Measurements from ENCODE around the gene PPP1CC. TPM values are rescaled to one million over a fixed set of nuclear protein-coding genes. Genes with fewer than 3 reads are reported as not detected.

The PPP1CC gene
- total RNA-seq, 2 donors from 2014 or later: 179 to 201 TPM

DNA sequence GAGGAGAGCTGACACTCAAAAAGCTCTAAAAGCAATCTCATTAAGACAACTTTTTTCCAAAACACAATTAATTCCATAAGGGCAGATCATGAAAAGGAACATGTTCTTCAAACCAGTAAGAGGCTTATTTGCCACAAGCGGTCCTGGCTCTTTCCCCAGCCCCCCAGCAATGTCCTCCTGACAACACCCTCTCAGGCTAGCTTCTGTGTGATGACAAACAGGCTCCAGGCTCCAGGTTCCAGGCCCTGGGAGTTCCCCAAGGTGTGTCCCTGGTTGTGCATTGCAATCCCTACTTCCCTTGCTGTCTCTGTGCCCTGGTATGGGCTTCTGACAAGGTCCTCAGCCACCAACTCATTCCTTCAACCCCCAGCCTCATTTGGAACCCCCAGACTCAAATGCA lies 62.7 kb downstream of the PPP1CC start:
- Mint-ChIP-seq H3K27me3 (ENCODE audit: insufficient read depth) (no peaks in the 10 kb centered on the region), H3K4me1 (peaks cover 8% of the 10 kb centered on the region), H3K9me3 (peaks cover 1% of the 10 kb centered on the region), H3K27ac (no peak overlapping the region), H3K36me3 (ENCODE audit: low read depth) (peaks cover 6% of the 10 kb centered on the region), H3K4me3 (no peak overlapping the region)
- WGBS, 2 experiments (ENCODE audit: insufficient coverage in 1 of 2, insufficient read length in 1 of 2): 70 to 83% methylated on average over 1 of the region's 1 CpG
- no peaks in the 10 kb centered on the region for H3K9me3 ChIP-seq (ENCODE audit: control insufficient read depth, low read length)
- TF ChIP-seq CTCF (conservative IDR thresholded peaks at IDR 0.05): no peak
- H3K27me3 ChIP-seq (ENCODE audit: control insufficient read depth, insufficient read depth, low read length, poor library complexity, severe bottlenecking): no peaks in the 10 kb centered on the region
- H3K4me1 ChIP-seq (ENCODE audit: control insufficient read depth, insufficient read depth, low read length): no peaks in the 10 kb centered on the region
- no peaks in the 10 kb centered on the region for H3K36me3 ChIP-seq (ENCODE audit: control insufficient read depth, insufficient read depth, low read length)
- H3K27ac ChIP-seq (ENCODE audit: low read depth, low read length): no peak overlapping the region
- DNase-seq: no peak
- H3K4me3 ChIP-seq (ENCODE audit: low read length): no peak overlapping the region
- H3K9ac ChIP-seq (ENCODE audit: extremely low read depth, low read length, poor library complexity, severe bottlenecking): no peak overlapping the region

- no peaks in the 10 kb centered on the region for H3K27me3 ChIP-seq (ENCODE audit: control insufficient read depth, insufficient read depth, low read length, poor library complexity, severe bottlenecking)
- no peak overlapping the region for H3K27ac ChIP-seq (ENCODE audit: low read depth, low read length)
- H3K36me3 ChIP-seq (ENCODE audit: control insufficient read depth, insufficient read depth, low read length): no peaks in the 10 kb centered on the region
- H3K4me3 ChIP-seq (ENCODE audit: low read length): no peak overlapping the region
- no peaks in the 10 kb centered on the region for H3K4me1 ChIP-seq (ENCODE audit: control insufficient read depth, insufficient read depth, low read length)
- no peak overlapping the region for H3K4me3 Mint-ChIP-seq
- peaks cover 7% of the 10 kb centered on the region for H3K36me3 Mint-ChIP-seq (ENCODE audit: low read depth)
- H3K4me1 Mint-ChIP-seq: peaks cover 5% of the 10 kb centered on the region
- H3K9me3 Mint-ChIP-seq: no peaks in the 10 kb centered on the region
- H3K9ac ChIP-seq (ENCODE audit: extremely low read depth, low read length, poor library complexity, severe bottlenecking): no peak overlapping the region
- H3K27me3 Mint-ChIP-seq (ENCODE audit: insufficient read depth): no peaks in the 10 kb centered on the region
- TF ChIP-seq CTCF (conservative IDR thresholded peaks at IDR 0.05): no peak
- WGBS, 2 experiments (ENCODE audit: insufficient coverage in 1 of 2, insufficient read length in 1 of 2): 93 to 100% methylated on average over 7 to 8 of the region's 12 CpGs
- no peaks in the 10 kb centered on the region for H3K9me3 ChIP-seq (ENCODE audit: control insufficient read depth, low read length)
- H3K27ac Mint-ChIP-seq: no peak overlapping the region
- no peak for DNase-seq
Observed at GRCh38 chr12:110679201-110679600, 63.5 kb downstream of the PPP1CC start.

DNA sequence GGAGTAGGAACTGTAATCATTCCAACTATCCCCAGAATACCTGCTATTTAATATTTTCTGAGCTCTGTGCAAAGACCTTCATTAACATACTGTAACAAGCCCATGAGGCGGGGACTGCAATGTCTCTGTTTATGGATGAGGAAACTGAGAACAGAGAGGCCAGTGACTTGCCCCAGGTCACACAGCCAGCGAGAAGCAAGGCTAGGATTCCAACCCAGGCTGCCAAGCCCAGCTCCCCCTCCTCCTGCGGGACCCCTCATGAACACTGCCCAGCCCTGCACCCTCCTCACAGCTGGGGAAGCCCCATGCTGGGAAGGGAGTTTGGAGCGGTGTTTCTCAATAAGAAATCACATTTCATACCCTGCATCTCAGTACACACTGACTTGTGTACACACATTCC lies 64.7 kb downstream of the PPP1CC start:
- Histone ChIP-seq H3K9ac (ENCODE audit: extremely low read depth, low read length, poor library complexity, severe bottlenecking) (no peak overlapping the region), H3K36me3 (ENCODE audit: control insufficient read depth, insufficient read depth, low read length) (no peaks in the 10 kb centered on the region), H3K9me3 (ENCODE audit: control insufficient read depth, low read length) (no peaks in the 10 kb centered on the region), H3K4me1 (ENCODE audit: control insufficient read depth, insufficient read depth, low read length) (no peaks in the 10 kb centered on the region), H3K27me3 (ENCODE audit: control insufficient read depth, insufficient read depth, low read length, poor library complexity, severe bottlenecking) (no peaks in the 10 kb centered on the region), H3K4me3 (ENCODE audit: low read length) (no peak overlapping the region), H3K27ac (ENCODE audit: low read depth, low read length) (no peak overlapping the region)
- Mint-ChIP-seq H3K9me3 (no peaks in the 10 kb centered on the region), H3K36me3 (ENCODE audit: low read depth) (peaks cover 12% of the 10 kb centered on the region), H3K27ac (no peak overlapping the region), H3K4me3 (no peak overlapping the region), H3K27me3 (ENCODE audit: insufficient read depth) (no peaks in the 10 kb centered on the region), H3K4me1 (peaks cover 5% of the 10 kb centered on the region)
- no peak for TF ChIP-seq CTCF (conservative IDR thresholded peaks at IDR 0.05)
- no peak for DNase-seq
- 93 to 100% methylated on average over 1 to 4 of the region's 4 CpGs for WGBS, 2 experiments (ENCODE audit: insufficient coverage in 1 of 2, insufficient read length in 1 of 2)
